ENCODE data around the gene BBC3. TPM values are rescaled to one million over a fixed set of nuclear protein-coding genes. Genes with fewer than 3 reads are reported as not detected.

The BBC3 gene
- total and polyA plus RNA-seq, 2 of the 4 experiments (the other 2 are of a cell fraction): 1.6 to 6.5 TPM

DNA sequence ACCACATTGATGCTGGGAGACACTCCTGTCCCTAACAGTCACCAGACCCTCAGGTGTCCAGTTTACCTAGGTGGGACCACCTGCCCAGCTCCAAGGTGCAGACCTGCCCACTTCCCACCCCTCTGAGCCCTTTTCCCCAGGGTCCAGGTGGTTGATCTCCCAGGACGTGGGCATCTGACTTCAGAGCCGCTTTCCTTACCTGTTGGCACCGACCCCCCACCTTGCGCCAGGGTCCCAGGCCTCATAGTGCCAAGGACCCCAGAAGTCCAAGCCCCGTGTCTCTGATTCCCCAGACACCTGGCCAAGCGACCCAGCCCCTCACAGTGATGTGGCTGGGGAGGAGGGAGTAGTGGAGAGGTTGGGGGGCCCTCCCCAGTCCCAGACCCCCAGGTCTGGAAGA lies 9.6 kb upstream of the BBC3 start:
- peaks cover 3 to 28% of the 10 kb centered on the region in 2 experiments; a peak in 2 of 4 replicates for H3K79me1 ChIP-seq (ENCODE audit: low read depth in 1 of 2, low read length in 2 of 2)
- H3K4me3 ChIP-seq (ENCODE audit: insufficient read depth, low read depth, low read length): no peak overlapping the region
- peaks cover 10% of the 10 kb centered on the region; the same call in 1 of the 2 replicates for H4K20me1 ChIP-seq (ENCODE audit: insufficient read depth, low read length)
- H3K27ac ChIP-seq (ENCODE audit: insufficient read depth, low read length): no peak overlapping the region
- no peaks in the 10 kb centered on the region for H3K36me3 ChIP-seq (ENCODE audit: control insufficient read depth, insufficient read depth, low read length)
- no peak overlapping the region for H2BK5ac ChIP-seq (ENCODE audit: low read depth, low read length, poor library complexity, severe bottlenecking)
- no peak overlapping the region for H4K5ac ChIP-seq (ENCODE audit: low read depth, low read length)
- peaks cover 15% of the 10 kb centered on the region for H3K9me1 ChIP-seq (ENCODE audit: insufficient read depth, low read length)
- WGBS, 2 experiments (ENCODE audit: extremely low coverage in 2 of 2, insufficient read length in 1 of 2): no CpG with 5 or more reads among the region's 6 CpGs
- H3K4ac ChIP-seq (ENCODE audit: low read depth, low read length): peak overlapping the region; percentile 39
- ChIA-PET CTCF (no interaction called here), POLR2A (ENCODE audit: unreplicated experiment) (no interaction called here)
- TF ChIP-seq, protein P1, sequence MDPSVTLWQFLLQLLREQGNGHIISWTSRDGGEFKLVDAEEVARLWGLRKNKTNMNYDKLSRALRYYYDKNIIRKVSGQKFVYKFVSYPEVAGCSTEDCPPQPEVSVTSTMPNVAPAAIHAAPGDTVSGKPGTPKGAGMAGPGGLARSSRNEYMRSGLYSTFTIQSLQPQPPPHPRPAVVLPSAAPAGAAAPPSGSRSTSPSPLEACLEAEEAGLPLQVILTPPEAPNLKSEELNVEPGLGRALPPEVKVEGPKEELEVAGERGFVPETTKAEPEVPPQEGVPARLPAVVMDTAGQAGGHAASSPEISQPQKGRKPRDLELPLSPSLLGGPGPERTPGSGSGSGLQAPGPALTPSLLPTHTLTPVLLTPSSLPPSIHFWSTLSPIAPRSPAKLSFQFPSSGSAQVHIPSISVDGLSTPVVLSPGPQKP (IDR thresholded peaks at IDR 0.05; ENCODE audit: borderline replicate concordance, low read depth, low read length): no peak
- TF ChIP-seq NFE2L2 (IDR thresholded peaks at IDR 0.05; ENCODE audit: low read depth, low read length): no peak
- TF ChIP-seq CHD1 (IDR thresholded peaks at IDR 0.05; ENCODE audit: low read depth, low read length): no peak
- no peak for TF ChIP-seq MAZ (IDR thresholded peaks at IDR 0.05; ENCODE audit: borderline replicate concordance, low read depth, low read length)
- TF ChIP-seq RAD21 (IDR thresholded peaks at IDR 0.05; ENCODE audit: low read length): no peak
- no peak for TF ChIP-seq FOS (IDR thresholded peaks at IDR 0.05; ENCODE audit: low read depth, low read length)
- no peak for TF ChIP-seq RCOR1 (IDR thresholded peaks at IDR 0.05; ENCODE audit: insufficient replicate concordance, low read length)
- no peak for TF ChIP-seq CEBPB (IDR thresholded peaks at IDR 0.05; ENCODE audit: low read depth, low read length)
- TF ChIP-seq USF2 (IDR thresholded peaks at IDR 0.05; ENCODE audit: low read depth, low read length): no peak
- TF ChIP-seq RFX5 (IDR thresholded peaks at IDR 0.05; ENCODE audit: low read depth, low read length): no peak
- no peak overlapping the region; the same call in 1 of the 2 replicates for H2BK20ac ChIP-seq (ENCODE audit: low read depth, low read length)
- peak overlapping the region; percentile 63 for H2BK120ac ChIP-seq (ENCODE audit: low read depth, low read length)
- H2BK15ac ChIP-seq (ENCODE audit: low read depth, low read length): no peak overlapping the region
- intact Hi-C loops (cut with micrococcal nuclease): loop anchor here (5.0 kb wide), 1 partner anchor 108 kb away; the partner anchor contains the start of gene SAE1
- H3K23ac ChIP-seq (ENCODE audit: low read depth, low read length): no peak overlapping the region
- dilution Hi-C loops (cut with HindIII; ENCODE audit: low sequenced_read_pairs, unreplicated experiment): no loop called here
- peak overlapping the region; percentile 58 for H2AK9ac ChIP-seq (replicated peaks; ENCODE audit: low read depth, low read length, poor library complexity)
- no peaks in the 10 kb centered on the region for H3K9me3 ChIP-seq (ENCODE audit: control insufficient read depth, insufficient read depth, low read length)
- no peak for ATAC-seq (ENCODE audit: low read depth)
- H4K91ac ChIP-seq (ENCODE audit: insufficient read depth, low read depth, low read length): no peak overlapping the region; the same call in 1 of the 2 replicates
- BruUV-seq (replicated peaks): no TSS peak
- no peaks in the 10 kb centered on the region for H3K27me3 ChIP-seq (ENCODE audit: control insufficient read depth, insufficient read depth, low read length)
- H2AFZ ChIP-seq (replicated peaks; ENCODE audit: low read length, poor library complexity): peak overlapping the region; percentile 87
- DNase-seq: no peak
- H3K4me2 ChIP-seq (ENCODE audit: low read depth, low read length): 0 out of 2 replicates have a peak overlapping the region, but pooled peaks have one; percentile 6
- peaks cover 26% of the 10 kb centered on the region for H3K4me1 ChIP-seq (ENCODE audit: control insufficient read depth, insufficient read depth, low read length)
- H3K56ac ChIP-seq (ENCODE audit: extremely low read depth, insufficient read depth, low read length): no peak overlapping the region
- in situ Hi-C loops (cut with MboI; ENCODE audit: low sequenced_read_pairs): no loop called here
- H3K9ac ChIP-seq (ENCODE audit: low read depth, low read length): no peak overlapping the region
- H3K14ac ChIP-seq (replicated peaks; ENCODE audit: low read depth, low read length): no peak overlapping the region
- H3K18ac ChIP-seq (ENCODE audit: low read depth, low read length): no peak overlapping the region
- peak overlapping the region; percentile 2; the same call in 1 of the 2 replicates for H2AK5ac ChIP-seq (ENCODE audit: low read depth, low read length)
- H4K8ac ChIP-seq (ENCODE audit: low read depth in 2 of 2, low read length in 2 of 2): no peak overlapping the region; a peak in 1 of 4 replicates
